Large intestine (tissue), 3 donors: Measurements from ENCODE around the gene ASB6. TPM values are rescaled to one million over a fixed set of nuclear protein-coding genes. Genes with fewer than 3 reads are reported as not detected.
"Not testable (repeated sequence)": the region's sequence is repeated elsewhere in the genome, so short reads cannot be mapped to it uniquely, and the experiment has no call there.

ENCODE experiments used
- DNase-seq, 2 donors: peaks; one replicate each; pipeline versions ENCODE4 v3.0.0 to v3.0.0-alpha.2; 2013
- H3K27ac ChIP-seq: one replicate; pipeline ENCODE4 v1.5.1; 2013; ENCODE audit warnings: low read length
- H3K27me3 ChIP-seq: 2 replicates; pipeline ENCODE4 v1.6.1; 2013; ENCODE audit warnings: low read length; ENCODE audit not compliant: control insufficient read depth, insufficient read depth
- H3K36me3 ChIP-seq: 2 replicates; pipeline ENCODE4 v1.6.1; 2013; ENCODE audit warnings: low read length; ENCODE audit not compliant: control insufficient read depth, insufficient read depth
- H3K4me1 ChIP-seq: one replicate; pipeline ENCODE4 v1.6.1; 2013; ENCODE audit warnings: low read length; ENCODE audit not compliant: control insufficient read depth, insufficient read depth
- H3K4me3 ChIP-seq: one replicate; pipeline ENCODE4 v1.5.1; 2013; ENCODE audit warnings: low read length
- H3K9me3 ChIP-seq: one replicate; pipeline ENCODE4 v1.6.1; 2013; ENCODE audit warnings: mild to moderate bottlenecking, low read depth, low read length, moderate library complexity; ENCODE audit not compliant: control insufficient read depth
- WGBS: methylation state at CpG from one replicate; pipeline ENCODE4 v1.1.5; 2013; ENCODE audit warnings: low lambda C conversion rate; ENCODE audit not compliant: insufficient coverage; 5-methylcytosine and 5-hydroxymethylcytosine counted together
- polyA plus RNA-seq: library from polyadenylated mRNA; unstranded; fragments of 120-200 nt; gene quantifications from one replicate; pipeline ENCODE4 v1.2.1, GENCODE V29; 2013

Gene ASB6
- polyA plus RNA-seq, 1 donor = 14.8 TPM

DNA sequence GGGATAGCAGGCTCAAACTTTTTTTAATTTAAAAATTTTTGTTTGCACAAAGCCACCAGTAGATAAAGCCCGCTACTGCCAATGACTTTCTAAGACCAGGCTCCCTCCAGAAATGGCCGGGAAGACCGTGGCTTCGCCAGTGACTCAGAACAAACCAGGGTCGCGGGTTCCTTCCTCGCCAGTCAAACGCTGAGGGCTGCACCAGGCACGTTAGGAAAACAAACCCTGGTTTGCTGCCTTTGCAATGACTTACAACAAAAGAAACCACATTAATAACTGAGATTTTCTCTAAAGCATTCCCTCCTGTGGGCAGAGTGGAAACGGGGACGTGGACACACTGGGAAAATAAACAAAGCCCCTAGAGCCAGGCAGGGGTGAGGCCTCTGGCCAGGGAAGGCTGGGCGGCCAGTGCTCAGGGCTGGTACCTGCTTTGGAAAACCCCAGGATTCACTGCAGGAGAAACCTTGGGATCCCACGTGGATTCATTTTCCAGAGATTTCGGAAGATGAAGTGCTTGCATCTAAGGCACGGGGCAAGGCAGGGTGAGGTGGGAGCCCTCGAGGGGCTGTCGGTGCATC lies 27.3 kb upstream of the ASB6 start:
- Histone ChIP-seq H3K9me3 (peaks cover 6% of the 10 kb centered on the region), H3K4me1 (peaks cover 5% of the 10 kb centered on the region), H3K4me3 (no peak overlapping the region), H3K27ac (no peak overlapping the region), H3K27me3 (peaks cover 48% of the 10 kb centered on the region), H3K36me3 (no peaks in the 10 kb centered on the region)
- WGBS = no CpG with 5 or more reads among the region's 17 CpGs
- no peak for DNase-seq

DNA sequence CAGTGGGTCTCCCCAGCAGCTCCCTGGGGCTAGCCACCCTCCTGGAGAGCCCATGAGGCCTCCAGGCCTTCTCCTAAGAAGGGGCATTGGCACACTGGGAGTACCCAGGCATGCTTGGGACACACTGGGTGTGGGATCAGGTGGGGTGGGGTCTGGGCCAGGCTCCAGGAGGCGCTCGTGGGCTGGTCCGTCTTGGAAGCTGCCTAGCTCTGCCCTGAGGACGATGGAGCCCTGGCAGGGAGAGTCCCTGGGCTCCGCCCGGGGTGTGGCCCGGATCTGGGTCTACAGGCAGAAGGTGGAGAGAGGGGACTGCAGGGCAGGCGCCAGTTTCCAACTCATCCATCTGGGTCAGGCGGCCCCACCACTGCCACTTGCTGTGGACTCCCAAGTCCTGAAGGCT lies 25.9 kb upstream of the ASB6 start:
- no peak overlapping the region for H3K27ac ChIP-seq
- no peaks in the 10 kb centered on the region for H3K36me3 ChIP-seq
- H3K4me1 ChIP-seq = peaks cover 5% of the 10 kb centered on the region
- DNase-seq = no peak
- H3K27me3 ChIP-seq = peaks cover 55% of the 10 kb centered on the region
- peaks cover 6% of the 10 kb centered on the region for H3K9me3 ChIP-seq
- no CpG with 5 or more reads among the region's 9 CpGs for WGBS
- H3K4me3 ChIP-seq = no peak overlapping the region

DNA sequence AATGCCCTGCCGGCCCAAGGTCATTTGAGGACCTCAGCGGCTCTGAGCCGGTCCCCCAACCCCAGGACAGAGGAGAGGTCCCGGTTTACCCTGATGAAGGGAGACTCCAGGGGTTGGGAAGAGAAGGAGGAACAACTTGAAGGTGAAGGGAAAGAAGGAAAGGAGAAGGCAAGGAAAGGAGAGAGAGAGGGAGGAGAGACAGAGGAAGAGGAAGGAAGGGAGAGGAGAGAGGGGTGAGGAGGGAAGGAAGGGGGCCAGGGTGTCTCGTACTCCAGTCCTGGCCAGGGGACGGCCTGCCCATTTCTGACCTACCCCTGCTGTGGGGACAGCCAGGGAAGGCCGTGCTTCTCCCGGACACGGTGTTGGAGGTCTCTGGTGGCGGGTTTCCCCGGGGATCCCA lies 25.4 kb upstream of the ASB6 start:
- Histone ChIP-seq H3K27me3 (peaks cover 58% of the 10 kb centered on the region), H3K27ac (no peak overlapping the region)
- 80% methylated on average over 2 of the region's 11 CpGs for WGBS

DNA sequence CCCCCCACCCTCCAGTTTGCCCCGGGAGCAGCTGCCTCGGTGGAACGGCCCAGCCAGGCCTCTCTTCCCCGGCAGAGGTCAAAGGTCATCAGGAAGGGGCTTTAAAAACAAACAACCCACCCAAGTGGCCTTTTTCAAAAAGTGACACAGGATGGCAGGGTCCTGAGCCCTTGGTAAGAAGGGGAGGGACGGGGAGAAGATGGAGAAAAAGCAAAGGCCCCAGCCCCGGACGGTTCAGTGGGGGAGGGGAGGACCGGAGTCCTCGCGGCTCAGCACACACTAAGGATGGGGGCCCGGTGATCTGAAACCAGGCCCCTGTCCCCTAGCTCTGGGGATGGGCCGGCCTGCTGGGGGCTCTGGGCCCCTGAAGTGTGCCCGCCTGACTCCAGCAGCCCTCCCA lies 24.6 kb upstream of the ASB6 start:
- H3K27ac ChIP-seq = no peak overlapping the region
- no CpG with 5 or more reads among the region's 13 CpGs for WGBS

More for the DNA sequence above, 25.4 kb upstream of the ASB6 start:
- Histone ChIP-seq H3K9me3 (peaks cover 6% of the 10 kb centered on the region), H3K4me3 (no peak overlapping the region), H3K36me3 (no peaks in the 10 kb centered on the region), H3K4me1 (peaks cover 5% of the 10 kb centered on the region)
- DNase-seq = no peak

DNA sequence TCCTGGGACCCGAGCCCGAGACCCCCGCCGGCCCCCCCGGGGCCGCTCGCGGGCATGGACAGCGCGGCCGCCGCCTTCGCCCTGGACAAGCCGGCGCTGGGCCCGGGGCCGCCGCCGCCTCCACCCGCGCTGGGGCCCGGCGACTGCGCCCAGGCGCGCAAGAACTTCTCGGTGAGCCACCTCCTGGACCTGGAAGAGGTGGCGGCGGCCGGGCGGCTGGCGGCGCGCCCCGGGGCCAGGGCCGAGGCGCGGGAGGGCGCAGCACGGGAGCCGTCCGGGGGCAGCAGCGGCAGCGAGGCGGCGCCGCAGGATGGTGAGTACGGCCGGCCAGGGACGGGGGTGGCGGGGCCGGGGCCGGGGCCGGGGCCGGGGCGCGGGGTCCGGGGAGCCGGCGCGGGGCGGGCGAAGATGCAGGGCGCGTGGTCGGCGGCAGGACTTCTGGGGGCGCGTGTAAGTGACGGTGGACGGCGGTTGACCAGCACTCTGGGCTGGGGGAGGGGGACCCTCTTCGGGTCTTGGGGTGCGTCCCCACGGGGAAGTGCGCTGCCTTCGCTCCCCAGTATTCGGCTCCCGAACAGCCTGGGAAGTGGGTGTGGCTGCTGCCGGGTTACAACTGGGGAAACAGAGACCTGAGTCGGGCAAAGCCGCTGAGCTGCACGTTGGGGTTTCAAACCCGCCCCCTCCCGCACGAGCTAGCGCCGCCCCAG lies 24.0 kb upstream of the ASB6 start:
- no CpG with 5 or more reads among the region's 88 CpGs for WGBS
- peaks cover 6% of the 10 kb centered on the region for H3K9me3 ChIP-seq
- DNase-seq = no peak
- peaks cover 56% of the 10 kb centered on the region for H3K27me3 ChIP-seq
- no peaks in the 10 kb centered on the region for H3K36me3 ChIP-seq
- no peak overlapping the region for H3K27ac ChIP-seq
- H3K4me3 ChIP-seq = peak overlapping the region; percentile 13
- peaks cover 5% of the 10 kb centered on the region for H3K4me1 ChIP-seq

More for the DNA sequence above, 24.6 kb upstream of the ASB6 start:
- Histone ChIP-seq H3K4me3 (peak overlapping the region; percentile 13), H3K36me3 (no peaks in the 10 kb centered on the region), H3K27me3 (peaks cover 56% of the 10 kb centered on the region), H3K9me3 (peaks cover 6% of the 10 kb centered on the region), H3K4me1 (peaks cover 5% of the 10 kb centered on the region)
- DNase-seq = no peak

DNA sequence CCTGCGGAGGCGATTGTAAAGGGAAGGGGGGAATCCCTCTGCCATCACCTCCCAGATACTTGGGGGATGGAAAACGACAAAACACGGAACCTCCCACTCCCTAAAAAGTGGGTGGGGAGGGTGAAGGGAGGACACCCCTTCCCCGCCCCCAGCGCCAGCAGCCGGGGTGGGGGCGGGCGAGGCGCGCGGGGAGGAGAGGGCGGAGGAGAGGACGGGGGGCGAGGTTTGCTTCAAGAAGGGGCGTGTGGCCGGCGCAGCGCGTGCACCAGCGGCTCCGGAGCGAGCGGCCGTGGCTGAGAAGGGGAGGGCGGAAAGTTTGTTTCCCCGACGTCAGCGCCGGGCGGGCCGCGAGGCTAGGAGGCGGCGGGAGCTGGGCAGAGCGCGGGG lies 23.4 kb upstream of the ASB6 start, which contains the start of gene PRRX2:
Gene PRRX2, plus strand, starts transcription at position 259 of the 387 bp plus-strand sequence. CDS start 221 bp downstream, outside the sequence.
- Histone ChIP-seq H3K36me3 (no peaks in the 10 kb centered on the region), H3K27me3 (peaks cover 59% of the 10 kb centered on the region), H3K27ac (no peak within 1 kb of the TSS), H3K9me3 (peaks cover 6% of the 10 kb centered on the region), H3K4me3 (peak within 1 kb of the TSS; percentile 18), H3K4me1 (peaks cover 5% of the 10 kb centered on the region)
- no CpG with 5 or more reads among the region's 37 CpGs for WGBS
- DNase-seq = peak in 1 of 2 donors; percentile 35

DNA sequence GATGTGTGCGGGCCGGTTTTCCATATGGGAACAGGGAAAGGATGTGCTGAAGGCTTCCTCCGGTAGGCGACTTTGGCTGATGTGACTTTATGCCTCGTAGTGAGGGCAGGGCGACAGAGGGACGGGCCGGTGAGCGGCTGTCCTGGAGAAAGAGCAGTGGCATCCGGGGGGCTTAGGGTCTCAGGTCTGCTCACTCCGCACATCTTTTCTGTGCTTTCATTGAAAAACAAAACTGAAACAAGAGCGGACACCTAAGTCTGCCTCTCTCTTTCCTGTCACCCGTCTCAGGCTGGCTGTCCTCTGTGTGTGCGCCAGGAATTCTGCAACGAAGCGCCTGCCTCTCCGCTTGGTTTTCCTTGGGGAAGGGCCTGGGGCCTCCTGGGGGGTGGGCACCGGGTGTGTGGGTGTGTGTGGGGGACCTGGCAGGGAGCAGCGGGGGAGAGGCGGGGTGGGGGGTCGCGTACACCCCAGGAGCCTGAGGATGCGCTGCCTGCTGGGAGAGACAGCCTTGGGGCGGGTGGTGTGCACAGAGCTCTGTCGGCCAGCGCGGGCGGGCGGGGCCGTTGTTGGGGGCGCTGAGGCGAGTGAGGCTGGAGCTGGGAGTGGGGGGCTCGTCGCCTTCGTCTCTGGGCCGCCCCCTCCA lies 22.9 kb upstream of the ASB6 start:
- Histone ChIP-seq H3K27ac (no peak overlapping the region), H3K36me3 (no peaks in the 10 kb centered on the region), H3K27me3 (peaks cover 59% of the 10 kb centered on the region), H3K4me3 (peak overlapping the region; percentile 18), H3K4me1 (peaks cover 5% of the 10 kb centered on the region), H3K9me3 (peaks cover 6% of the 10 kb centered on the region)
- WGBS = 0% methylated on average over 1 of the region's 36 CpGs
- no peak for DNase-seq

DNA sequence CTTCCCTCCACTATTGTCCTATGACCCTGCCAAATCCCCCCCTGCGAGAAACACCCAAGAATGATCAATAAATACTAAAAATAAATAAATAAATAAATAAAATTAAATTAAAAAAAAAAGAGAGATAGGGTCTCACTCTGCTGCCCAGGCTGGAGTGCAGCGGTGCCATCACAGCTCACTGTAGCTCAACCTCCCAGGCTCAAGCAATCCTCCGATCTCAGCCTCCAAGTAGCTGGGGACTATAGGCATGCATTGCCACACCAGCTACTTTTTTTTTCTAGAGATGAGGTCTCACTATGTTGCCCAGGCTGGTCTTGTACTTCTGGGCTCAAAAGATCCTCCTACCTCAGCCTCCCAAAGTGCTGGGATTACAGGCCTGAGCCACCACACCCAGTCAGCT lies 20.3 kb upstream of the ASB6 start:
- not testable (repeated sequence) for DNase-seq, H3K9me3 ChIP-seq, H3K4me3 ChIP-seq, H3K4me1 ChIP-seq, H3K27ac ChIP-seq, H3K36me3 ChIP-seq
- no CpG with 5 or more reads among the region's 3 CpGs for WGBS
- peaks cover 43% of the 10 kb centered on the region for H3K27me3 ChIP-seq

DNA sequence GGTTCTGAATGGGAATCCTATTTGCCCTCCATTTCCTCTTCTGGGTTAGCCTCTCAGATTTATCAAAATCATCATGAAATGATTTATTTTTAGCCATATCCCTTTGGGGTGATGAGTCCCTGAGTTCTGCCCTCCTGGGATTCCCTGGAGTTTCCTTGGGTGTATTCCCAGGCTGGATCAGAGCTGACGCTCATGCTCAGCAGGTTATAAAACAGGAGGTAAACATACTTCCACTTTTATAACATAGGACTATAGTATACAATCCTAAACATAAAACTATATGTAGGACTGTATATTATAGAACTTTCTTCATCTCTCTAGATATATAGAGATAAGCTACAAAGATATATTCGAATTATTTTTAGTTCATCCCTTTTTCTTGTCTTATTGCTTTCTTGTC lies 19.1 kb upstream of the ASB6 start:
- no peak for DNase-seq
- Histone ChIP-seq H3K27me3 (peaks cover 30% of the 10 kb centered on the region), H3K4me3 (no peak overlapping the region), H3K36me3 (no peaks in the 10 kb centered on the region), H3K4me1 (no peaks in the 10 kb centered on the region), H3K9me3 (peaks cover 6% of the 10 kb centered on the region), H3K27ac (no peak overlapping the region)
- 100% methylated on average over 1 of the region's 2 CpGs for WGBS

DNA sequence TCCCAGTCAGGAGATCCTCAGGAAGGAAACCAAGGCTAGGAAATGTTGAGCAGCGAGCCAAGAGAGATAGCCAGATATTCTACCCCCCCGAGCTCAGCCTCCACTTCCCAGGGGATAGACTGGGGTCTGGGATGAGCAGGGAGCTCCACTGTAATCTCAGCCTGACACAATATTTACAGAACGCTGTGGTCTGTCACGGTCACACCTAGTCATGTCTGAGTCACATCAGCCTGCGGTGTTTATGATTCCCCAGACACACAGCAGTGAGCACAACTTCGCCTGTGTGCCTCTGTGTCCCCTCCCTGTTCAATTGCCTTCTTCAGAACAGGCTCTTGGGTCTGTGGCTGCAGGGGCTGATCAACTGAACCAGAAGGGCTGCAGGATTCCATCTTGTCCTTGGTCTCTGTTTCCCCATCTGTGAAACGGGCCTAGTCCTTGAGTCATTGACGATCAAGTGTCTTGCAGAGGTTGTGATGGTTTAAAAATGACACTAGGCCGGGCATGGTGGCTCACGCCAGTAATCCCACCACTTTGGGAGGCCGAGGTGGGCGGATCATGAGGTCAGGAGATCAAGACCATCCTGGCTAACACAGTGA lies 14.9 kb upstream of the ASB6 start:
- no peak for DNase-seq
- Histone ChIP-seq H3K4me1 (peaks cover 10% of the 10 kb centered on the region), H3K27ac (no peak overlapping the region), H3K4me3 (no peak overlapping the region), H3K36me3 (no peaks in the 10 kb centered on the region), H3K9me3 (no peaks in the 10 kb centered on the region), H3K27me3 (peaks cover 5% of the 10 kb centered on the region)
- no CpG with 5 or more reads among the region's 12 CpGs for WGBS
